Measurements from ENCODE around the gene ELK1. TPM values are rescaled to one million over a fixed set of nuclear protein-coding genes. Genes with fewer than 3 reads are reported as not detected.

ELK1 gene
- total and polyA plus RNA-seq, 8 donors, result 6.8 to 27.2 (median 16.5) TPM

GRCh38 chrX:47628982-47629381, 21.4 kb downstream of the ELK1 start:
- Histone ChIP-seq H3K4me1 (peaks cover 0 to 1% (median under 1%) of the 10 kb centered on the region in 4 donors), H3K4me3 (peak overlapping the region in 1 of 4 donors; percentile 16), H3K36me3 (peaks cover 0 to 6% (median 0%) of the 10 kb centered on the region in 4 donors), H3K9me3 (no peaks in the 10 kb centered on the region), H3K27me3 (peaks cover 0 to 4% (median 0%) of the 10 kb centered on the region in 3 donors), H3K27ac (no peak overlapping the region)
- TF ChIP-seq POLR2A (IDR thresholded peaks at IDR 0.05), result no peak
- intact Hi-C loops (cut with DNase I; ENCODE audit: low total_unique reads), result no loop called here
- 33 to 100% (median 73%) methylated on average over 1 of the region's 1 CpG; no CpG with 5 or more reads in 1 of the 5 donors for WGBS, 5 donors
- DNase-seq, result peak in 1 of 2 donors; percentile 23

GRCh38 chrX:47625365-47625764, 25.0 kb downstream of the ELK1 start:
- whole genome bisulfite sequencing, 5 donors, result 84 to 100% (median 88%) methylated on average over 2 of the region's 2 CpGs

GRCh38 chrX:47623540-47624027, 26.8 kb downstream of the ELK1 start:
- Histone ChIP-seq H3K27me3 (peaks cover 0 to 22% (median 9%) of the 10 kb centered on the region in 3 donors), H3K9me3 (no peaks in the 10 kb centered on the region), H3K4me1 (peaks cover 0 to 14% (median 12%) of the 10 kb centered on the region in 4 donors), H3K36me3 (peaks cover 0 to 6% (median 0%) of the 10 kb centered on the region in 4 donors), H3K4me3 (peak overlapping the region in 3 of 4 donors; percentile 17 to 27 (median 25)), H3K27ac (no peak overlapping the region)
- DNase-seq, result peak in 1 of 2 donors; percentile 88
- TF ChIP-seq EP300 (IDR thresholded peaks at IDR 0.05) (no peak), CTCF (IDR thresholded peaks at IDR 0.05) (no peak), POLR2A (IDR thresholded peaks at IDR 0.05) (no peak), POLR2AphosphoS5 (IDR thresholded peaks at IDR 0.05) (no peak)
- intact Hi-C loops (cut with DNase I; ENCODE audit: low total_unique reads), result no loop called here
- WGBS, 5 donors, result 0 to 38% (median 9%) methylated on average over 1 to 35 of the region's 35 CpGs

More at GRCh38 chrX:47625365-47625764, 25.0 kb downstream of the ELK1 start:
- DNase-seq, result no peak
- no peak overlapping the region for H3K4me3 ChIP-seq
- H3K4me1 ChIP-seq, result peaks cover 0 to 7% (median 5%) of the 10 kb centered on the region in 4 donors
- H3K36me3 ChIP-seq, result peaks cover 0 to 6% (median 0%) of the 10 kb centered on the region in 4 donors
- TF ChIP-seq EP300 (IDR thresholded peaks at IDR 0.05) (no peak), CTCF (IDR thresholded peaks at IDR 0.05) (no peak), POLR2AphosphoS5 (IDR thresholded peaks at IDR 0.05) (no peak), POLR2A (IDR thresholded peaks at IDR 0.05) (no peak)
- H3K9me3 ChIP-seq, result no peaks in the 10 kb centered on the region
- H3K27me3 ChIP-seq, result peaks cover 0 to 12% (median 4%) of the 10 kb centered on the region in 3 donors
- no peak overlapping the region for H3K27ac ChIP-seq
- intact Hi-C loops (cut with DNase I; ENCODE audit: low total_unique reads), result no loop called here

- 70 to 86% (median 75%) methylated on average over 6 of the region's 6 CpGs for WGBS, 5 donors
These were observed 28.5 kb downstream of the ELK1 start for GRCh38 chrX:47621851-47622250.

More at GRCh38 chrX:47621851-47622250, 28.5 kb downstream of the ELK1 start:
- Histone ChIP-seq H3K4me1 (peaks cover 0 to 14% (median 12%) of the 10 kb centered on the region in 4 donors), H3K4me3 (no peak overlapping the region), H3K27me3 (peaks cover 0 to 22% (median 9%) of the 10 kb centered on the region in 3 donors), H3K9me3 (no peaks in the 10 kb centered on the region), H3K36me3 (peaks cover 0 to 4% (median 0%) of the 10 kb centered on the region in 4 donors), H3K27ac (no peak overlapping the region)
- intact Hi-C loops (cut with DNase I; ENCODE audit: low total_unique reads), result no loop called here
- no peak for DNase-seq
- TF ChIP-seq EP300 (IDR thresholded peaks at IDR 0.05), result no peak
- TF ChIP-seq POLR2A (IDR thresholded peaks at IDR 0.05), result no peak
- TF ChIP-seq CTCF (IDR thresholded peaks at IDR 0.05), result no peak
